Endothelial cell of umbilical vein (primary cell): ENCODE results near the gene RECQL.

Experiments used
- CTCF ChIP-seq, 2 donors: IDR thresholded peaks; 1 replicate in 1 of 2; 2 replicates in 1 of 2; pipeline ENCODE4 v1.5.1; 2011; ENCODE audit warnings: low read length in 2 of 2, mild to moderate bottlenecking in 2 of 2, moderate library complexity in 2 of 2, control low read depth in 1 of 2, inconsistent platforms in 1 of 2, low read depth in 1 of 2; ENCODE audit not compliant: insufficient read depth in 1 of 2; ENCODE audit errors: extremely low read depth in 1 of 2
- EZH2 ChIP-seq: IDR thresholded peaks from 2 replicates; pipeline ENCODE4 v1.6.1; 2012; ENCODE audit warnings: borderline replicate concordance, low read depth, mild to moderate bottlenecking, moderate library complexity, low read length, inconsistent platforms; ENCODE audit not compliant: severe bottlenecking
- FOS ChIP-seq: IDR thresholded peaks from 2 replicates; pipeline ENCODE4 v1.6.1; 2011; ENCODE audit warnings: mild to moderate bottlenecking, low read length, moderate library complexity, borderline replicate concordance; ENCODE audit not compliant: insufficient read depth
- MAX ChIP-seq: IDR thresholded peaks from 2 replicates; pipeline ENCODE4 v1.6.1; 2011; ENCODE audit not compliant: insufficient read depth, insufficient read length
- MYC ChIP-seq: IDR thresholded peaks from one replicate; pipeline ENCODE4 v1.6.1; 2011; ENCODE audit warnings: mild to moderate bottlenecking, low read depth, low read length
- POLR2A ChIP-seq: IDR thresholded peaks from 2 replicates; pipeline ENCODE4 v1.6.1; 2012; ENCODE audit warnings: low read depth, mild to moderate bottlenecking, control low read depth, low read length
- POLR2AphosphoS5 ChIP-seq: IDR thresholded peaks from 2 replicates; pipeline ENCODE4 v1.6.1; 2012; ENCODE audit warnings: low read depth, mild to moderate bottlenecking, control low read depth, low read length, moderate library complexity; ENCODE audit not compliant: insufficient read depth

- TF ChIP-seq CTCF (IDR thresholded peaks at IDR 0.05; ENCODE audit: extremely low read depth in 1 of 2, insufficient read depth in 1 of 2, low read depth in 1 of 2, low read length in 2 of 2) (no peak), POLR2A (no peak), MYC (no peak), POLR2AphosphoS5 (no peak), MAX (no peak), EZH2 (no peak), FOS (no peak)
Observed at GRCh38 chr12:21453312-21453852, 48.1 kb downstream of the RECQL start.
